ENCODE measurements around the gene MBD3.

MBD3 gene

DNA sequence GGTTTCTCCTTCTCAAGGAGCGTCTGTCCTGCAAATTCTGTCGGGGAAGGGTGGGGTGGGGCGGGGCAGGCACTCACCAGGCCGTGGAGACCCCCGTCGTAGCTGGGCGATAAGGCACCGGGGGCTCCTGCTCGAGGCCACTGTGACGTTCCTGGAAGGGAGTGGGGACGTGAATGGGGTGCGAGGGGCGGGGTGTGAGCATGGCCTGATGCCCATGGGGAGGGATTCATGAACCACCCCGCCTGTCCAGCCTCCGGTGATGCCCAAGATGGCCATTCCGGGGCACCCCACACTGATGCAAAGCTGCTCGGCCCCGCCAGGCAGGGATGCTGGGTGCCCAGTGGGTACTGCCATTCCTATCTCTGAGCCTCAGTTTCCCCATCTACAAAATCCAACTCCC is 27.0 kb upstream of the MBD3 start:
- H3K27ac ChIP-seq: no peak overlapping the region
- no peak for DNase-seq (ENCODE audit: low read depth, low spot score)

DNA sequence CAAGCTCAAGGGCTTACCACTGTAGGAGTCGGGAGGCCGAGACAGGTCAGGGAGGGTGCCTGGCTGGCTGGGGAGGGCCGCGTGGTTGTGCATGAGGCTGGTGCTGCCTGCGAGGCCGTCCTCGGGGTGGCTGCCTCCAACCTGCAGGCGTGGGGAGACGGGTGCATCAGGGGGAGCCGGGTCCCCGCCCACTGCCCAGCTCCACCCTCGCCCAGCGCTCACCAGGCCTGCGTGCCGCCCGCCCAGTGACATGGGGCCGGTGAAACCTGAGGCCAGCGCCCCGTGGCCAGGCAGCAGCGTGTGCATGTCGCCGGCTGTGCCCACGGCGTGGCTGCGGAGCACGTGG is 26.4 kb upstream of the MBD3 start:
- H3K27ac ChIP-seq: no peak overlapping the region
- DNase-seq (ENCODE audit: low read depth, low spot score): no peak

- no peak overlapping the region for H3K27ac ChIP-seq
- DNase-seq (ENCODE audit: low read depth, low spot score): no peak
These were observed 25.8 kb upstream of the MBD3 start for GRCh38 chr19:1618157-1619093.

DNA sequence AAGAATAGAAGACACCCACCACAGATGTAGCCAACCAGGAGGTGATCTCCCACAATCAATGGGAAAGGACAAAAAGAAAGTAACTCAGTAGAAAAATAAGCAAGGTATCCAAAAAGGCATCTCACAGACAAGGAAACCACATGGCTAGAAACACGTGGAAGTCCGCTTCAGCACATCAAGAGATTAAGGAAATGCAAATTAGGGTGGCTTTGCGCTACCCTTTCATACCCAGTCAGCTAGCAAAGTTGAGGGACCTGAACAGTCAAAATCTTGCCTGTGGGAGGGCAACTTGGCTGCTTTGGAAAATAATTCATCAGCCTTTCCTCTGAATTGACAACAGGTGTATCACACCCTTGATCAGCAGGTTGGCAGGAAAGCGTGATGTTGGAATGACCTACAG is 24.2 kb upstream of the MBD3 start:
- H3K27ac ChIP-seq: no peak overlapping the region
- no peak for DNase-seq (ENCODE audit: low read depth, low spot score)

DNA sequence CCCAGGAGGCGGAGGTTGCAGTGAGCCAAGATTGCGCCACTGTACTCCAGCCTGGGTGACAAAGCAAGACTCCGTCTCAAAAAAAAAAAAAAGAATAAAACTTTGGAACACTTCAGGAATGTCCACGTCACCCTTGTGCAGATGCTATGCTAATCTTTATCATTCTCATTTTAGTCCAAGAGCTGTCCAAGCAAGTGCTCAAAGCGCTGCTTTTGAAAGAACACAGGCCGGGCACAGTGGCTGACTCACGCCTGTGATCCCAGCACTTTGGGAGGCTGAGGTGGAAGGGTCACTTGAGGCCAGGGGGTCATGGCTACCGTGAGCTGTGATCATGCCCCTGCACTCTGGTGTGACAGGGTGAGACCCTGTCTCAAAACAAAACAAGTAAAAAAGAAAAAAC is 23.7 kb upstream of the MBD3 start:
- DNase-seq (ENCODE audit: low read depth, low spot score): no peak
- H3K27ac ChIP-seq: no peak overlapping the region

- H3K27ac ChIP-seq: no peak overlapping the region
- DNase-seq (ENCODE audit: low read depth, low spot score): no peak
These were observed 22.6 kb upstream of the MBD3 start for GRCh38 chr19:1615156-1615765.

GRCh38 chr19:1613808-1614570 is 21.3 kb upstream of the MBD3 start:
- H3K27ac ChIP-seq: no peak overlapping the region
- no peak for DNase-seq (ENCODE audit: low read depth, low spot score)

GRCh38 chr19:1613146-1613545 is 20.5 kb upstream of the MBD3 start:
- H3K27ac ChIP-seq: no peak overlapping the region
- DNase-seq (ENCODE audit: low read depth, low spot score): no peak

DNA sequence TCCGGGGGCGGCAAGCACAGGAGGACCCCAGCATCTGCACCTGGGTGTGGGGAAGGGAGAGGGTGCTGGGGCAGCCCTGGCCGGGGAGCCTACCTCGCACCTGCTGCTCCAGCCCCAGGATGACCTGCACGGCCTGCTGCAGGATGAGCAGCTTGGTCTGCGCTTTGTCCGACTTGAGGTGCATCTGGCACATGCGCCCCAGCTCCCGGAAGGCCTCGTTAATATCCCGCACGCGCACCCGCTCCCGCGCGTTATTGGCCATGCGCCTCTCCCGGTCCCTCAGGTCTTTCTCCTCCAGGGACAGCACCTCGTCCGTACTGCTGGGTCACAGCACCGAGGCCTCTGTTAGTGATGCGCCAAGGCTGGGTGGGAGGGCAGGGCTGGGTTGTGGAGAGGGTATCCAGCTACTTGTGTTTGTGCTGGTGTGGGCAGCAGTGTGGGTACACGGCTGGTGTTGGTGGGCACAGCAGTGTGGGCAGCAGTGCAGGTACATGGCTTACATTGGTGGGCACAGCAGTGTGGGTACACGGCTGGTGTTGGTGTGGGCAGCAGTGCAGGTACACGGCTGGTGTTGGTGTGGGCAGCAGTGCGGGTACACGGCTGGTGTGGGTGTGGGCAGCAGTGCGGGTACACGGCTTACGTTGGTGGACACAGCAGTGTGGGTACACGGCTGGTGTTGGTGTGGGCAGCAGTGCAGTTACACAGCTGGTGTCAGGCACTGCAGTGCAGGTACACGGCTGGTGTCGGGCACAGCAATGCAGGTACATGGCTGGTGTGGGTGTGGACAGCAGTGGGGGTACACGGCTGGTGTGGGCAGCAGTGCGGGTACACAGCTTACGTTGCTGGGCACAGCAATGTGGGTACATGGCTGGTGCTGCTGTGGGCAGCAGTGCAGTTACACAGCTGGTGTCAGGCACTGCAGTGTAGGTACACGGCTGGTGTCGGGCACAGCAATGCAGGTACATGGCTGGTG is 19.7 kb upstream of the MBD3 start:
- H3K27ac ChIP-seq: no peak overlapping the region
- no peak for DNase-seq (ENCODE audit: low read depth, low spot score)

- no peak overlapping the region for H3K27ac ChIP-seq
- DNase-seq (ENCODE audit: low read depth, low spot score): no peak
These were observed 18.7 kb upstream of the MBD3 start for GRCh38 chr19:1611353-1611752.

DNA sequence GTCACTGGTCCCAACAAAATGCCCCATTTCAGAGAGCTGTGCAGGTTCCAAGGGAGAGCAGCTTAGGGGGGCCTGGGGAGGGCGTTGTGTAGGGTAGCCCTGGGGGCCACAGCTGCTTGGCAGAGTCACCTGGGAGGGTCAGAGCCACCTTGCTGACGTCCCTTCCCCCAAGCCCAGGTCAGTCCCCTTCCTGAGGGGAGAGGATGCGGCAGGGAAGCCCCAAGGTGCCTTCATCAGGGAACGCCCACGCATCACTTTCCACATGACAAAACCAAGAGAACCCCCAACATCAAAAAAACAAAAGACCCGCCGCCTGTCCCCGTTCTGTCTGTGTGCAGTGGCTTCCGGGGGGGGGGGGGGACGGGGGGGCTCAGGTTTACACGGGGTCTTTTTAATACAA is 17.9 kb upstream of the MBD3 start:
- DNase-seq (ENCODE audit: low read depth, low spot score): no peak
- H3K27ac ChIP-seq: no peak overlapping the region

DNA sequence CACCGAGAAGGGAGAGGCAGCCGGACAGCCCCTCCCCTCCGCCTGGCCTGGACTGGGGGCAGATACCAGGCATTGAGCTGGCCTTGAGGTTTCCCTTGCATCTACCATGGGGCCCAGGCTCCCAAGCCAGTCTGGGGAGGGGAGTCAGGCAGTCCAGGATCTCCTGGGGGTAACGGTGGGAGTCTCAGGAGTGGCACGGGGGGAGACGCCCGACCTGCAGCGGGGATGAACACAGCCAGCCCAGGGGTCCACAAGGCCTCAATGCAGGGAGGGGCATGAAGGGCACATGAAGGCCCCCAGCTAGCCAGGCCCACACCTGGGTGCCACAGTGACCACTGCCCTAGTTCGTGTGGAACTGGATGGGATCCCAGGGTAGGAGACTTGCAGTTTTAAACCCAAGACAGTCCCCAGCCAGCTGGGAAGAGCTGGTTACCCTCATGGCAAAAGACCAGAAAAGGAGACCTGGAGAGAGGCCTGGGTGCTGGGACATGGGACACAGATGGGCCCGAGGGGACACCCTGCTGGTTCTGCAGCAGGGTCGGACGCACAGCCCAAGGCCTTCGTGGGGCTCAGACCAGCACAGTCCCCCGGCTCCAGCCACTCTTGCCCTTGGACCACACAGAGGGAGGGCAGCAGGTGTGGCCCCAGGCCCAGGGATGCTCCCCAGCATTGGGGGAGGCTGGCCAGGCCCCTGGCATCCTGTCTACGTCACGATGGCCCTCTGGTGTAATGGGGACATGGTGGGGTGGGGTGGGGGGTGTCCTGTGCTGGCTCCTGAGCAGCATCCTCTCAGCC is 17.2 kb upstream of the MBD3 start:
- no peak overlapping the region for H3K27ac ChIP-seq
- no peak for DNase-seq (ENCODE audit: low read depth, low spot score)

GRCh38 chr19:1609103-1609396 is 16.4 kb upstream of the MBD3 start:
- no peak overlapping the region for H3K27ac ChIP-seq
- DNase-seq (ENCODE audit: low read depth, low spot score): no peak

DNA sequence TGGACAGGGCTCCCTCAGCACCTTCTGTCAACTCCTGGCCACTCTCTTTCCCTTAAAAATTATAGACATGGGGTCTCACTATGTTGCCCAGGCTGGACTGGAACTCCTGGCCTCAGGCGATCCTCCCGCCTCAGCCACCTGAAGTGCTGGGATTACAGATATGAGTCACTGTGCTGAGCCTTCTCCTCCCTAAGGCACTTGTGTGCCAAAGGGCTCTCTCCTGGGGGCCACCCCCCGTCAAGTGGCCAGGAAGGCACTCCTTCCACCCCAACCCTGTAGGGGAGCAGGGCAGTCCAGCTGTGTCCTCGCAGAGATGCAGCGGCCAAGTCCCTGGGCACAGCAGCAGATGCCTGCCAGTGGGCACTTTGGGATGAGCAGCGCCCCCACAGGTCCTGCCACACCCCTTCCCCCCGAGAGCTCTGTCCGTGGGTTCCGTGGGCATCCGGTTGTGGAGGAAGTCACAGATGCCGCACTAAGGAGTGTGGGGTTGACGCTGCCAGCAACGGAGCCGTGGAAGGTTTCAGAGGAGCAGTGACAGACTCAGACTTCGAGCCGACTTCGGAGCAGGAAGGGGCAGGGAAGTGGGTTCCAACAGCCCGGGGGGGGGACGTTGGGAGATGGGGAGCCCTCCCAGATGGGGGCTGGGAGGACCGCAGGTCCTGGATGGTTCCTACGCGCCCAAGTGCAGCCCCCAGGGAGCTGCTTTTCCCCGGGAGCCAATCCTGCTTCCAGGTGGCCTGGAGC is 15.9 kb upstream of the MBD3 start:
- H3K27ac ChIP-seq: no peak overlapping the region

GRCh38 chr19:1606138-1606651 is 13.5 kb upstream of the MBD3 start:
- H3K27ac ChIP-seq: peak overlapping the region; percentile 74
- DNase-seq (ENCODE audit: low read depth, low spot score): no peak

More for the DNA sequence above, 15.9 kb upstream of the MBD3 start:
- DNase-seq (ENCODE audit: low read depth, low spot score): no peak

DNA sequence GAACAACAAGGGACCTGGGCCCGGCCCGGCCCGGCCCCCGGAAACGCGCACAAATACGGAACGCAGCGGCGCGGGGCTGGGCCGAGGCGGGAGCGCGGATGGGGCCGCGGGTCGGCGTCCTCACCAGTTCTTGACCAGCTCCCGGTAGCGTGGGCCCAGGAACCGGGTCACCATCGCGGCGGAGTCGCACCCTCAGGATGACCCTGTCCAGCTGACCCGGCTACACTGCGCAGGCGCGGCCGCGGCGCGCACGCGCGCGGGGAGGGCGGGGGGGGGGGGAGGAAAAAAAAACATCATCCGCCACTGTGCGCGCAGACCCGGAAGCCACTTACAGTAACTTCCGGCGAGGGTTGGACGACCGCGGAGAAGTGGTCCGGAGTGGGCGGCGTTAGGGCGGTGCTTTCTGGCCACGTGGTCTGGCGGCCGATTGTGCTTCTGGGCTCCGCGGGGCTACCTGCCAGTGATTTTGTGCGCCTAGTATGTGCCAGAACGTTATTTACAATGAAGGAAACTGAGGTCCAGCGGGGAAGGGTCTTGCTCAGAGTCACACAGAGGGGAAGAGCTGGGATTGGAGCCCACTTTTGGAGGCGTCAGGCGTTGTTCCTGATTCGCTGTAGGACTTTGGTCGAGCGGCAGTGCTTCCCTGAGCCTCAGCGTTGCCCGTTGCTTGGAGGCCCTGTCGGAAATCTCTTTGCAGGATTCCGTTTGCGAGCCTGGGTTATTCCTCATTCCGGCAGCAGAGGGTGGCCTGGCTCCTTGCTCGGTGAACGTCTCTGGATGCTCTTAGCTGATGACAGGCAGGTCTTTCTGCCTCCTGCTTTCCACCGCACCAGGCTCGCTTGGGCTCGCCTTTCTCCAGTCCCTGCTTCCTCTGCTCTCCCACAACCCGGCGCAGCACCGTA is 12.8 kb upstream of the MBD3 start, which contains the start of gene UQCR11:
Gene UQCR11 (minus strand): TSS at position 227 of the 902 bp plus-strand sequence. CDS start 53 bp downstream, at position 174.
- H3K27ac ChIP-seq: peak within 1 kb of the TSS; percentile 74
- peak; percentile 72 for DNase-seq (ENCODE audit: low read depth, low spot score)

DNA sequence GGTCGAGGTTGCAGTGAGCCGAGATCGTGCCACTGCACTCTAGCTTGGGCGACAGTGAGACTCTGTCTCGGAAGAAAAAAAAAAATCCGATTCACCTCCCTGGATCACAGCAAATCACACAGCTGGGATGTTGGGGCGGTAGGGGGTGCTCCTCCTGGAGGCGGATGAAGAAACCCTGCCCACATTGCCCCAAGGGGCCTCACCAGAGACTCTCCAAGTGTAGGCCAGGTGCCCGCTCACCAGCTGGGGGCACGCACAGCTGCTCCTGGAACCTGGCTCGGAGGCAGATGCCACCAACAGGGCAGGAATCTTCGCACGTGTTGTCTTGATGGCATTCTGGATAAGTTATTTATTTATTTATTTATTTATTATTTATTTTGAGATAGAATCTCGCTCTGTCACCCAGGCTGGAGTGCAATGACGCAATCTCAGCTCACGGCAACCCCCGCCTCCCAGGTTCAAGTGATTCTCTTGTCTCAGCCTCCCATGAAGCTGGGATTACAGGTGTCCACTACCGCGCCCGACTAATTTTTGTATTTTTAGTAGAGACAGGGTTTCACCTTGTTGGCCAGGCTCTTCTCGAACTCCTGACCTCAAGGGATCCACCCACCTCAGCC is 9.5 kb upstream of the MBD3 start:
- H3K27ac ChIP-seq: no peak overlapping the region
- no peak for DNase-seq (ENCODE audit: low read depth, low spot score)
